PC-3 (cell line): ENCODE measurements around the gene ERGIC3. TPM values are rescaled to one million over a fixed set of nuclear protein-coding genes. Genes with fewer than 3 reads are reported as not detected.

Experiments
- ATAC-seq: fragments of 200-7000 bp; cut with Tn5 transposase; 2 replicates; pipeline ENCODE4 v1.9.1; 2020; ENCODE audit warnings: mild to moderate bottlenecking, moderate library complexity
- BruUV-seq: library from RNA; stranded (reverse); fragments of 400-500 nt; replicated peaks from 2 replicates; lab custom pipeline; 2021; lab: Mats Ljungman, UMichigan
- CTCF ChIA-PET: fragments of 300-600 bp; sonication (Branson Sonifier 250); formaldehyde crosslinking; loops from one replicate; lab custom pipeline; 2022; ENCODE audit warnings: antibody characterized with exemption; lab: Charles Lee
- POLR2A ChIA-PET: fragments of 300-600 bp; sonication (Branson Sonifier 250); formaldehyde crosslinking; loops from one replicate; lab custom pipeline; 2022; ENCODE audit warnings: antibody characterized with exemption; ENCODE audit not compliant: unreplicated experiment; lab: Charles Lee
- DNase-seq: peaks from one replicate; pipeline ENCODE4 v3.0.0-alpha.2; 2015
- H2AFZ ChIP-seq: fragments of 300-600 bp; sonication (generic); 2 replicates; pipeline ENCODE4 v1.6.0; 2016; ENCODE audit warnings: antibody characterized with exemption, low read length
- H3F3A ChIP-seq: fragments of 300-600 bp; sonication (generic); one replicate; pipeline ENCODE4 v1.6.0; 2017; ENCODE audit warnings: antibody characterized with exemption, low read length, control low read depth, mild to moderate bottlenecking; ENCODE audit not compliant: unreplicated experiment
- H3K27ac ChIP-seq: fragments of 300-600 bp; sonication (generic); 2 replicates; pipeline ENCODE4 v1.5.1; 2016; ENCODE audit warnings: mild to moderate bottlenecking, low read length
- H3K27me3 ChIP-seq: fragments of 300-600 bp; sonication (generic); 2 replicates; pipeline ENCODE4 v1.6.1; 2016; ENCODE audit warnings: low read length, mixed read lengths
- H3K36me3 ChIP-seq: fragments of 300-600 bp; sonication (generic); 2 replicates; pipeline ENCODE4 v1.6.1; 2016; ENCODE audit warnings: low read depth, mixed run types, low read length, mixed read lengths
- H3K4me1 ChIP-seq: fragments of 300-600 bp; sonication (generic); 2 replicates; pipeline ENCODE4 v1.5.1; 2016; ENCODE audit warnings: low read length; ENCODE audit not compliant: insufficient read depth
- H3K4me2 ChIP-seq: fragments of 300-600 bp; sonication (generic); 2 replicates; pipeline ENCODE4 v1.6.0; 2016; ENCODE audit warnings: low read length
- H3K4me3 ChIP-seq: fragments of 300-600 bp; sonication (generic); 2 replicates; pipeline ENCODE4 v1.5.1; 2016; ENCODE audit warnings: mild to moderate bottlenecking, low read length, mixed read lengths
- H3K79me2 ChIP-seq: fragments of 300-600 bp; sonication (generic); 2 replicates; pipeline ENCODE4 v1.6.1; 2017; ENCODE audit warnings: low read length, mixed read lengths
- H3K9ac ChIP-seq: fragments of 300-600 bp; sonication (generic); 2 replicates; pipeline ENCODE4 v1.6.0; 2016; ENCODE audit warnings: mild to moderate bottlenecking, low read length
- H3K9me2 ChIP-seq: fragments of 300-600 bp; sonication (generic); replicated peaks from 2 replicates; pipeline ENCODE4 v1.6.1; 2016; ENCODE audit warnings: mixed run types, low read length, mixed read lengths
- H3K9me3 ChIP-seq: fragments of 300-600 bp; sonication (generic); 2 replicates; pipeline ENCODE4 v1.6.1; 2016; ENCODE audit warnings: low read length, mixed read lengths
- H4K20me1 ChIP-seq: fragments of 300-600 bp; sonication (generic); 2 replicates; pipeline ENCODE4 v1.6.1; 2016; ENCODE audit warnings: low read length, mixed read lengths
- EZH2 ChIP-seq: fragments of 300-600 bp; sonication (generic); IDR thresholded peaks from one replicate; pipeline ENCODE4 v1.6.1; 2017; ENCODE audit warnings: antibody characterized with exemption, mild to moderate bottlenecking, low read length; ENCODE audit not compliant: unreplicated experiment
- EZH2phosphoT487 ChIP-seq: fragments of 300-600 bp; sonication (generic); IDR thresholded peaks from 2 replicates; pipeline ENCODE4 v1.6.1; 2018; ENCODE audit warnings: mild to moderate bottlenecking, antibody characterized with exemption, low read length, borderline replicate concordance
- intact Hi-C: fragments of 100-400 bp; cut with micrococcal nuclease; formaldehyde crosslinking; loops from 2 replicates; pipeline ENCODE4 v1.9.0; 2023
- total RNA-seq: library from RNA; depleted of rRNA; stranded (reverse); fragments of >200 nt; gene quantifications from 2 replicates; pipeline ENCODE4 v1.2.3, GENCODE V29; 2014
- TF ChIP-seq, protein P1 (sequence below): fragments of 300-600 bp; sonication (generic); conservative IDR thresholded peaks from 2 replicates; pipeline ENCODE4 v1.5.1; 2017; ENCODE audit warnings: antibody characterized with exemption, low read depth, mild to moderate bottlenecking, low read length

ERGIC3 gene
- total RNA-seq, 1 experiment from 2014 or later, result 284 TPM

GRCh38 chr20:35600993-35601973 is 59.4 kb downstream of the ERGIC3 start:
- H3K9me3 ChIP-seq, result no peaks in the 10 kb centered on the region
- no peaks in the 10 kb centered on the region for H3K27me3 ChIP-seq
- H3F3A ChIP-seq, result no peaks in the 10 kb centered on the region
- DNase-seq, result no peak
- H3K4me3 ChIP-seq, result no peak overlapping the region
- TF ChIP-seq EZH2, result no peak
- CTCF ChIA-PET, result interaction anchor here (0.5 kb wide), 1 partner anchor 117 kb away, joined by 3 read pairs; no protein-coding TSS in a partner anchor
- H3K27ac ChIP-seq, result no peak overlapping the region
- no peaks in the 10 kb centered on the region for H3K9me2 ChIP-seq
- H4K20me1 ChIP-seq, result no peaks in the 10 kb centered on the region
- H2AFZ ChIP-seq, result no peak overlapping the region
- intact Hi-C loops, result loop anchor here (5.0 kb wide), 1 partner anchor 34 kb away; no protein-coding TSS in a partner anchor
- H3K79me2 ChIP-seq, result peaks cover 9% of the 10 kb centered on the region
- H3K4me2 ChIP-seq, result no peak overlapping the region
- peak; percentile 45 for ATAC-seq
- no TSS peak for BruUV-seq
- POLR2A ChIA-PET, result no interaction called here
- no peak overlapping the region for H3K9ac ChIP-seq
- H3K36me3 ChIP-seq, result no peaks in the 10 kb centered on the region; the same call in none of the 2 replicates
- peaks cover 6% of the 10 kb centered on the region for H3K4me1 ChIP-seq

GRCh38 chr20:35601990-35602389 is 60.1 kb downstream of the ERGIC3 start:
- intact Hi-C loops, result loop anchor here (5.0 kb wide), 1 partner anchor 35 kb away; no protein-coding TSS in a partner anchor
- BruUV-seq, result no TSS peak
- Histone ChIP-seq H3F3A (no peaks in the 10 kb centered on the region), H3K79me2 (peaks cover 16% of the 10 kb centered on the region), H3K27me3 (no peaks in the 10 kb centered on the region), H4K20me1 (no peaks in the 10 kb centered on the region), H3K36me3 (no peaks in the 10 kb centered on the region; the same call in none of the 2 replicates), H3K4me2 (no peak overlapping the region), H3K9me3 (no peaks in the 10 kb centered on the region), H2AFZ (no peak overlapping the region), H3K9ac (no peak overlapping the region), H3K9me2 (no peaks in the 10 kb centered on the region), H3K4me1 (peaks cover 13% of the 10 kb centered on the region), H3K27ac (no peak overlapping the region), H3K4me3 (no peak overlapping the region)
- ATAC-seq, result no peak
- CTCF ChIA-PET, result interaction anchor here (0.6 kb wide), 1 partner anchor 14 kb away, joined by 3 read pairs; the partner anchor contains the start of gene SPAG4
- TF ChIP-seq EZH2 (no peak), EZH2phosphoT487 (no peak)
- TF ChIP-seq, protein P1, sequence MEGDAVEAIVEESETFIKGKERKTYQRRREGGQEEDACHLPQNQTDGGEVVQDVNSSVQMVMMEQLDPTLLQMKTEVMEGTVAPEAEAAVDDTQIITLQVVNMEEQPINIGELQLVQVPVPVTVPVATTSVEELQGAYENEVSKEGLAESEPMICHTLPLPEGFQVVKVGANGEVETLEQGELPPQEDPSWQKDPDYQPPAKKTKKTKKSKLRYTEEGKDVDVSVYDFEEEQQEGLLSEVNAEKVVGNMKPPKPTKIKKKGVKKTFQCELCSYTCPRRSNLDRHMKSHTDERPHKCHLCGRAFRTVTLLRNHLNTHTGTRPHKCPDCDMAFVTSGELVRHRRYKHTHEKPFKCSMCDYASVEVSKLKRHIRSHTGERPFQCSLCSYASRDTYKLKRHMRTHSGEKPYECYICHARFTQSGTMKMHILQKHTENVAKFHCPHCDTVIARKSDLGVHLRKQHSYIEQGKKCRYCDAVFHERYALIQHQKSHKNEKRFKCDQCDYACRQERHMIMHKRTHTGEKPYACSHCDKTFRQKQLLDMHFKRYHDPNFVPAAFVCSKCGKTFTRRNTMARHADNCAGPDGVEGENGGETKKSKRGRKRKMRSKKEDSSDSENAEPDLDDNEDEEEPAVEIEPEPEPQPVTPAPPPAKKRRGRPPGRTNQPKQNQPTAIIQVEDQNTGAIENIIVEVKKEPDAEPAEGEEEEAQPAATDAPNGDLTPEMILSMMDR, result no peak
- POLR2A ChIA-PET, result no interaction called here
- DNase-seq, result no peak

- Histone ChIP-seq H3K4me1 (peaks cover 23% of the 10 kb centered on the region), H3K27ac (no peak overlapping the region), H3K27me3 (no peaks in the 10 kb centered on the region), H3K9ac (no peak overlapping the region), H4K20me1 (no peaks in the 10 kb centered on the region), H3K4me3 (no peak overlapping the region), H3K9me3 (no peaks in the 10 kb centered on the region), H2AFZ (no peak overlapping the region), H3K4me2 (no peak overlapping the region), H3K79me2 (peaks cover 18% of the 10 kb centered on the region), H3K9me2 (no peaks in the 10 kb centered on the region), H3F3A (no peaks in the 10 kb centered on the region), H3K36me3 (no peaks in the 10 kb centered on the region; the same call in none of the 2 replicates)
- intact Hi-C loops, result loop anchor here (5.0 kb wide), 1 partner anchor 36 kb away; no protein-coding TSS in a partner anchor
- ChIA-PET CTCF (interaction anchor here (0.6 kb wide), 1 partner anchor 13 kb away, joined by 3 read pairs; the partner anchor contains the start of gene SPAG4), POLR2A (no interaction called here)
- BruUV-seq, result no TSS peak
- DNase-seq (no peak), ATAC-seq (no peak)
- TF ChIP-seq, protein P1, result no peak
- TF ChIP-seq EZH2 (no peak), EZH2phosphoT487 (no peak)
These were observed 61.1 kb downstream of the ERGIC3 start for GRCh38 chr20:35602851-35603495.
